Activated T-cell treated with anti-CD3 and anti-CD28 coated beads, Interleukin-2, amount 50 U/mL, for 72 hours (primary cell): Measurements from ENCODE around the gene KIRREL3. TPM values are rescaled to one million over a fixed set of nuclear protein-coding genes. Genes with fewer than 3 reads are reported as not detected.

Source experiments
- ATAC-seq, 2 donors: fragments of 150-1000 bp; cut with Tn5 transposase; replicated peaks in 1 of 2; 2 replicates each; pipeline ENCODE4 v1.10.0; 2021; ENCODE audit warnings: moderate library complexity in 2 of 2, mild to moderate bottlenecking in 1 of 2
- DNase-seq, 2 donors: peaks; one replicate each; pipeline ENCODE4 v3.0.0; 2021 to 2022; ENCODE audit warnings: mixed read lengths in 1 of 2
- H3K27ac Mint-ChIP-seq: one replicate; pipeline ENCODE4 v1.8.0; 2022; ENCODE audit warnings: mild to moderate bottlenecking, moderate library complexity, mixed read lengths
- H3K27me3 Mint-ChIP-seq: one replicate; pipeline ENCODE4 v1.8.0; 2022; ENCODE audit warnings: low read depth, mixed read lengths
- H3K36me3 Mint-ChIP-seq, 2 donors: one replicate each; pipeline ENCODE4 v1.8.0; 2022; ENCODE audit warnings: mixed read lengths in 2 of 2, mild to moderate bottlenecking in 1 of 2; ENCODE audit not compliant: insufficient read depth in 2 of 2
- H3K4me1 Mint-ChIP-seq: one replicate; pipeline ENCODE4 v1.8.0; 2022; ENCODE audit warnings: low read depth, mixed read lengths
- H3K4me3 Mint-ChIP-seq, 2 donors: one replicate each; pipeline ENCODE4 v1.8.0; 2022; ENCODE audit warnings: mild to moderate bottlenecking in 2 of 2, mixed read lengths in 2 of 2, moderate library complexity in 2 of 2
- H3K9me3 Mint-ChIP-seq, 2 donors: one replicate each; pipeline ENCODE4 v1.8.0; 2022; ENCODE audit warnings: mixed read lengths in 2 of 2
- total RNA-seq, 2 donors: library from RNA; stranded (reverse); gene quantifications; one replicate each; pipeline ENCODE4 v1.2.3, GENCODE V29; 2022

The KIRREL3 gene
- total RNA-seq, 2 donors from 2014 or later, result not detected

DNA sequence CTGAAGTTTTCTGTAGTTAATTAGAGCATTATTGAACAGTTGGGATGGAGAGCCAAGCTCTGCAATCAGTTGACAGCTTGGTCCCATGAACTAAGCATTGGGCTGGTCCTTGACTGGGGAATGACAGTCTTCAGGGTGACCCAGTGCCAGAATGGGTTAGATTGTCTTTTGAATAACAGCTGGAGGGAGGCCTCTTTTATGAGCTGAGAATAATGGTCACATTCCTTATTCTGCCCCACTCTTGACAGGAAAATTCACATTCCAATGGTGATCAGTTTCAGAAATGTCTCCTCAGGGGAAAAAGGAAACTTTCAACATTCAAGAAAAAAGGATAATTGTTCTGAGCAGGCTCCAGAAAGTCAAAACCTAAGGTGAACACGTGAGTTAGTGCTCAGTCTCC, 113.9 kb downstream of the KIRREL3 start:
- H3K4me3 Mint-ChIP-seq, result no peak overlapping the region
- H3K27ac Mint-ChIP-seq, result no peak overlapping the region
- ATAC-seq (no peak), DNase-seq (no peak)
- H3K36me3 Mint-ChIP-seq, result no peaks in the 10 kb centered on the region
- peaks cover 7% of the 10 kb centered on the region for H3K27me3 Mint-ChIP-seq
- no peaks in the 10 kb centered on the region for H3K9me3 Mint-ChIP-seq
- H3K4me1 Mint-ChIP-seq, result no peaks in the 10 kb centered on the region

DNA sequence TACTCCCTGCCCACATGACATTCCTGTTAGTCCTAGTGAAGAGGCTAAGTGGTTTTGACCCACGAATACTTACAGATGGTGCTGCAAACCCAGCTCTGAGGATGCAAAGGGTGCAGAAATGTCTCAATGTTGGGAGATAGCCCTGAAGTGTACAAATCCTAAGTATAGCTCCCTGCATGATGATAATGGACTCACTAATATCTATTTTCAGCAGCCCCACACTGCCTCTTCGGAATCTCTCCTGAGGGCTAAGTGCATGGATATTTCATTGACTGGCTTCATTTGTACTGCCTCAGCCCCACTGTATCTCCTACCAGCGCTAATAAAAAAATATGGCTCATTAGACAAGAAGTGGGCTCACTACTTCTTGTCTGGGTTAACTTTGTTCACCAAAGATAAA, 114.5 kb downstream of the KIRREL3 start:
- Mint-ChIP-seq H3K27ac (no peak overlapping the region), H3K27me3 (peaks cover 7% of the 10 kb centered on the region), H3K9me3 (no peaks in the 10 kb centered on the region), H3K4me1 (no peaks in the 10 kb centered on the region), H3K36me3 (no peaks in the 10 kb centered on the region), H3K4me3 (no peak overlapping the region)
- ATAC-seq (no peak), DNase-seq (no peak)

DNA sequence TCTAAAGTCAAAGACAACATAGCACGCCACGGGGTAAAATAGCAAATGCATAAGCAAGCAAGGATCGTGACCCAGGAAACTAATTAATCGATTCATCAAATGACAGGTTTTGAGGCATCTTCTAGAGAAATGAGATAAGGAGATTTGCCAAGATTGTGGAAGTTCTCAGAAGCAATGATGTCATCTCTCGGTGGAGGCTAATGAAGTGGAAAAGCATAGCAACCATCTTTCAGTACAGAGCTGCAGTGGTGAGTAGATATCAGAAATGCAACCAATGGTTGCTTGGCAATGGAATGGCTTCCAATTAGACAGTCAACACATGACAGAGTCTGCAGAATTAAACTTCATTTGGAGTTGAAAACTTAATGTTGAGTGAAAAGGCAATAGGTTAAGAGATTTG, 116.0 kb downstream of the KIRREL3 start:
- no peak overlapping the region for H3K27ac Mint-ChIP-seq
- H3K4me1 Mint-ChIP-seq, result no peaks in the 10 kb centered on the region

DNA sequence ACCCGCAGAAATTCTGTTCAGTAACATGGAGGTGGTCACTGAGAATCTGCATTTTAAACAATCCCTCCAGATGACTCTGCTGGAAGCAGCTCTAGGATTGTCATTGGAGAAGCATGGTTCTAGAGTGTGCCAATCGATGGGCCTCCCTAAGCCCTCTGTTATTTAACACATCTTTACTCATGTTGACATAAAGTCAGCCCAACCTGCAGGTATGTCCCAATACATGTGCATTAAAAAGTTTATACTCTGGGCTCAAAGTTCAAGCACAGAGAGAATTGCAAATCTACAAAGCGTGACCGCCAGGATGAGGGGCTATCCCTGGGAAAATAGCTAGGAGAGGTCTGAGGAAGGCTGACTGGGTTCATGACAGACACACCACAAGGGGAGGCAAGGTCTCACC, 116.4 kb downstream of the KIRREL3 start:
- no peaks in the 10 kb centered on the region for H3K9me3 Mint-ChIP-seq
- no peaks in the 10 kb centered on the region for H3K4me1 Mint-ChIP-seq
- H3K27ac Mint-ChIP-seq, result no peak overlapping the region
- H3K27me3 Mint-ChIP-seq, result peaks cover 13% of the 10 kb centered on the region
- DNase-seq (no peak), ATAC-seq (no peak)
- no peaks in the 10 kb centered on the region for H3K36me3 Mint-ChIP-seq
- no peak overlapping the region for H3K4me3 Mint-ChIP-seq

More for the DNA sequence above, 116.0 kb downstream of the KIRREL3 start:
- H3K4me3 Mint-ChIP-seq, result no peak overlapping the region
- ATAC-seq (no peak), DNase-seq (no peak)
- H3K36me3 Mint-ChIP-seq, result no peaks in the 10 kb centered on the region
- no peaks in the 10 kb centered on the region for H3K9me3 Mint-ChIP-seq
- peaks cover 13% of the 10 kb centered on the region for H3K27me3 Mint-ChIP-seq

DNA sequence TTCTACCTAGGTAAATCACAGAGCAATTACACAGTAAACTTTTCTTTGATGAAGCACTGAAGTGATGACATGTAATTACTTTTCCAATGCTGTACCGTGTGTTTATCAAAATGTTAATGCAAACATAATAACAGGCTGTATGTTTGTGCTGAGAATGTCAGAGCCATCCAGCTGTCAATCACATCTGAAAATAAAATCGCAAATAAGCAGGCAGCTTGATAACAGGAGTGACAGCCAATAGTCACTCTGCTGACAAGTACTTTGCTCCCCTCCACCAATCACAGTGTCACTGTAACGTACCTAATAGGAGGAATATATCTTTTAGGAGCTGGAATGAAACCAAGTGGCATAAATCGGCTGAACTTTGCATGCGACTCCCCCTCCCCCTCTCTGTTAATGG, 119.7 kb downstream of the KIRREL3 start:
- H3K27me3 Mint-ChIP-seq, result peaks cover 30% of the 10 kb centered on the region
- H3K4me1 Mint-ChIP-seq, result no peaks in the 10 kb centered on the region

DNA sequence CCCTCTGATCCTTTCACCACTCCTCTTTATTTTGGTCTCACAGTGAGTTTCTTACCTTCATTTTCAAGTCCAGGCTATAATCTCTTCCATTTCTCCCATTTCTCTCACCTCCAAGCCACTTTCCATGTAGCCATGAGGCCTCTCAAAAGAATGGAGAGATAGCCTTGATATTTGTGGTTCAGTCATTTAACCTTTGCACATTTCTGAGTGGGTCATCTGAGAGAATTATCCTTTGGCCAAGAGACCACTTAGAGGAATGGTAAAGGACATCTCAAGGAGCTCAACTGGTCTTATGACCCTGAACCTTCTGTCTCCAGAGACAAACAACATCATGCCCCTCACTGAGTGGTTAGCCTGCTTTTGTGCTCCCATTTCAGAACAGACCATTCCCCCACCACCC, 121.1 kb downstream of the KIRREL3 start:
- H3K9me3 Mint-ChIP-seq, result no peaks in the 10 kb centered on the region
- ATAC-seq (no peak), DNase-seq (no peak)
- no peak overlapping the region for H3K4me3 Mint-ChIP-seq
- peaks cover 30% of the 10 kb centered on the region for H3K27me3 Mint-ChIP-seq
- no peaks in the 10 kb centered on the region for H3K4me1 Mint-ChIP-seq
- H3K27ac Mint-ChIP-seq, result no peak overlapping the region
- no peaks in the 10 kb centered on the region for H3K36me3 Mint-ChIP-seq

More for the DNA sequence above, 119.7 kb downstream of the KIRREL3 start:
- no peak overlapping the region for H3K4me3 Mint-ChIP-seq
- no peaks in the 10 kb centered on the region for H3K36me3 Mint-ChIP-seq
- DNase-seq (no peak), ATAC-seq (no peak)
- H3K27ac Mint-ChIP-seq, result no peak overlapping the region
- H3K9me3 Mint-ChIP-seq, result no peaks in the 10 kb centered on the region

DNA sequence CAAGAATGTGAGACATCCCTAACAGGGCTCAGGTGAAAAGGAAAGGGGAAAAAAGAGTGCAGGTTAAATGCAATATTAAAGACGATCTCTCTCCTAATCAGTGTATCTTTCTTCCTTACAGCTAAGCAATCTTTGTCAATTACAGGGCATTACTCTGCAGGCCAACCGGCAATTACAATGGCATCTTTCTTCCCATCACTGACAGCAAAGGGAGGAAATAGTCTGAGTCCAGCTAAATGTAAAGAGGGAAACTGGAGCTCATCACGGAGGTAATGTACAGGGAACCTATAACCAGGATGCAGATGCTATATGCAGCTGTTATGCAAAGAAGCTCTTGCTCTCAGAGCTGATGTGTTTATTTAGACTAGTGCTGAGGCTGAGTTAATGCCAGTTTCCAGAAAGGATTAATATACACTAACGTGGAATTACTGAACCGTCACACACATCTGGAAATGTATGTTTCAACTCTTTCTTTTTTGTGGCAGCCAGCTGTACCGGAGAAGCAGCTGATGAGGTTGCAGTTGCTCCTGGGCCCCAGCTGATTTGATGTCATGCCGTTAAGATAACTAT, 121.6 kb downstream of the KIRREL3 start:
- Mint-ChIP-seq H3K27ac (no peak overlapping the region), H3K36me3 (no peaks in the 10 kb centered on the region)
- ATAC-seq, result no peak

DNA sequence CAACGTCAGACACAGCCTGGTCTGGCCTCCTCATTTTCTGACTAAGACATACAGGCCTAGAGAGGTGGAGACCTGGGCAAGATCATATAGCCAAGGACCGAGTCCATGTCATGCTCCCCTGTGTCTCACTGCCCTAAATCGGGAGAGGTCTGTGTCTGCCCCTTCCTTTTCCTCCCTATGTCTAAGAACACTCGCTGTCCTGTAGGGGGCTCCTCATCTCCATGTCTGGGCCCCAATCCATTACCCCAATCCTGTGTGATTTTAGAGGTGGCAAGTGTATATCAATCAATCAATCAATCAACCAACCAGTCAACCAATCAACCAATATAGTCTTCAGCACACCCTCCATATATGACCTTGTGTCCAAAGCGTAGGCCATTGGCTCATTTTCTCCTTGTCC, 125.7 kb downstream of the KIRREL3 start:
- no peak for ATAC-seq
- Mint-ChIP-seq H3K9me3 (peaks cover 0 to 2% of the 10 kb centered on the region in 2 donors), H3K36me3 (no peaks in the 10 kb centered on the region), H3K27ac (no peak overlapping the region), H3K4me3 (no peak overlapping the region), H3K4me1 (no peaks in the 10 kb centered on the region), H3K27me3 (peaks cover 24% of the 10 kb centered on the region)
- no peak for DNase-seq

More for the DNA sequence above, 121.6 kb downstream of the KIRREL3 start:
- no peak overlapping the region for H3K4me3 Mint-ChIP-seq
- no peaks in the 10 kb centered on the region for H3K4me1 Mint-ChIP-seq
- H3K27me3 Mint-ChIP-seq, result peaks cover 30% of the 10 kb centered on the region
- no peak for DNase-seq
- H3K9me3 Mint-ChIP-seq, result no peaks in the 10 kb centered on the region

DNA sequence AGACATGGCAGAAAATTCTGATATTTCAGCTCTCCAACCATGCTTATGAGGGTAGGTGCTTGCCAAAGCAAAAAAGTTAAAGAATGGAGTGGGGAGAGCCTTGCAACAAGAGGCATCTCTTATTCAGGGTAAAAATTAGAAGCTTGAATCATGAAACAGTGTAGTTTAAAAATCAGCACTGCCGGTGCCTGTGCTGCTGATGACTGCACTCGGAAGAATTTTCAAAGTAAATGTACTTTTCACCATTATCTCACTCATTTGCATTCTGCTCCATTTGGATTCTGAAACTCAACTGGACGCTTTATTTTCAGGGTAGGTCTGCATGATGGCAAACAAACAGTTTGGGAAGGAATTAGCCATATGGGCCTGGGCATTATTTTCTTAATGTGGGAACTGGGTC, 126.3 kb downstream of the KIRREL3 start:
- Mint-ChIP-seq H3K9me3 (peaks cover 0 to 2% of the 10 kb centered on the region in 2 donors), H3K36me3 (no peaks in the 10 kb centered on the region), H3K27me3 (peaks cover 24% of the 10 kb centered on the region), H3K4me1 (no peaks in the 10 kb centered on the region), H3K4me3 (no peak overlapping the region), H3K27ac (no peak overlapping the region)
- ATAC-seq (no peak), DNase-seq (no peak)

DNA sequence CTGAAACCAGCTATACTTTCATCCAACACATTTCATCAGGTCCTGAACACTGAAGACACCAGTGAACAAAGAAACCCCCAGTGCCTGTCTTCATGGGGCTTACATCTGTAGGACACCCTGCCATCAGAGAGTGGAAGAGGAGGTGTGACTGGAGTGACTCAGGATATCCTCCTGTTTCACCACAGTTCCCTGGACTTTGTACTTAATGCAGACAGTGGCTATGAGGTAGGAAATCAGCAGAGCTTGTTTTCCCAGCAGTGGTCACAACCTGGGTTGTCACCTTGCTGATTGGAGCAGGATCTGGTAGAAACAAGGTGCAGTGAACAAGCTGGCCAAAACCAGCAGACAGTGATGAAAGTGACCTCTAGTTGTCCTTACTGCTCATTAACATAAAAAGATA, 128.8 kb downstream of the KIRREL3 start:
- no peak for ATAC-seq
- H3K9me3 Mint-ChIP-seq, result peaks cover 0 to 2% of the 10 kb centered on the region in 2 donors
- DNase-seq, result no peak
- no peak overlapping the region for H3K27ac Mint-ChIP-seq
- H3K4me3 Mint-ChIP-seq, result no peak overlapping the region
- no peaks in the 10 kb centered on the region for H3K4me1 Mint-ChIP-seq
- no peaks in the 10 kb centered on the region for H3K36me3 Mint-ChIP-seq
- H3K27me3 Mint-ChIP-seq, result peaks cover 16% of the 10 kb centered on the region

DNA sequence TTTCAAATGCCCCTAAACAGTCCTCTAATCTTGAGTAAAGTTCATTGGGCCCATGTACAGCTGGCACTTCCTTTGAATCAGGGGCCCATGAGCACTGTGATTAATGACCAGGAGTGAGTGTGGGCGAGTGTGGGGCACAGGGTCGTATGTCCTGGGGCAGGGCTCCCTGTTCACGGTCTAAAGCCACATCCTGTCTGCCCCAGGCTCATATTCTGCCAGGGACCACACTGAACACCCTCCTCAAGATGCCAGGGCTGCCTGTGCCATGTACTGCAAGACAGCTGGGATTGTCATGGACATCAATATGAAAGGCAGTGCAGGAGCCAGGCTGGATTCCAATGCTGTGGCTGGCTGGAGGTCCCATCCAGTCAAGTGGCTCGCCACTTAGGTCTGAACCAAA, 130.5 kb downstream of the KIRREL3 start:
- Mint-ChIP-seq H3K4me1 (no peaks in the 10 kb centered on the region), H3K27ac (no peak overlapping the region), H3K36me3 (no peaks in the 10 kb centered on the region), H3K9me3 (peaks cover 0 to 2% of the 10 kb centered on the region in 2 donors), H3K4me3 (no peak overlapping the region), H3K27me3 (peaks cover 13% of the 10 kb centered on the region)
- DNase-seq (no peak), ATAC-seq (no peak)

DNA sequence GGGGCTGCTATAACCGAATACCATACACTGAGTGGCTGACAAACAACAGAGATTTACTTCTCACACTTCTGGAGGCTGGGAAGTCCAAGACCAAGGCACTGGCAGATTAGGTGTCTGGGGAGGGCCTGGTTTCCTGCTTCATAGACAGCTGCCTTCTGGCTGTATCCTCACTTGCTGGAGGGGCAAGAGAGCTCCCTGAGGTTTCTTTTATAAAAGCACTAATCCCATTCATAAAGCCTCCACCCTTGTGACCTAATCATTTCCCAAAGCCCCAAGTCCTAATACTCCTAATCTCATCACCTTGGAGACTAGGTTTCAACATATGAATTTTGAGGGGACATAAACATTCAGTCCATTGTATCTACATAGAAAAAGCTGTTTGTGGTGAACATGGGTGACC, 131.8 kb downstream of the KIRREL3 start:
- Mint-ChIP-seq H3K27me3 (peaks cover 13% of the 10 kb centered on the region), H3K27ac (no peak overlapping the region), H3K9me3 (peaks cover 0 to 2% of the 10 kb centered on the region in 2 donors), H3K4me3 (no peak overlapping the region), H3K4me1 (no peaks in the 10 kb centered on the region), H3K36me3 (no peaks in the 10 kb centered on the region)
- no peak for DNase-seq
- no peak for ATAC-seq

DNA sequence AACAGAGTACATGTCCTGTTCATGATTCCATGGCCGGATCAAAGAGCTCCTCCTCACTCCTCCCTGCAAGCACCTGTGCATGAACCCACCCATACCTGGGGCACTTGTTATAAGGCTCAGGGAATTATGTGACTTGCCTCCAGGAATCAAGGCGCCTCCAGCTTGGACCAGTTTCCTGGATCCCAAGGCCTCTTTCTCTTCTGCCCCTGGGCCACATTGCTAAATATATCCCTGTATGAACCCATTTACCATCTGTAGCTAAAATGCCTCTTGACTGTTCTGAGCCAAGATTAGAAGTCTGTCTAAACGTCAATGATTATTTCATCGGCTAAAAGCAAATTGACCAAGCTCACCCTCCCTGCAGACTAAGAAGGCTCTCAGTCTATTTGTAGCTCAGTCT, 135.6 kb downstream of the KIRREL3 start:
- Mint-ChIP-seq H3K27me3 (peaks cover 10% of the 10 kb centered on the region), H3K27ac (no peak overlapping the region), H3K36me3 (no peaks in the 10 kb centered on the region), H3K9me3 (peaks cover under 1 to 2% of the 10 kb centered on the region in 2 donors), H3K4me1 (no peaks in the 10 kb centered on the region), H3K4me3 (no peak overlapping the region)
- ATAC-seq (no peak), DNase-seq (no peak)

DNA sequence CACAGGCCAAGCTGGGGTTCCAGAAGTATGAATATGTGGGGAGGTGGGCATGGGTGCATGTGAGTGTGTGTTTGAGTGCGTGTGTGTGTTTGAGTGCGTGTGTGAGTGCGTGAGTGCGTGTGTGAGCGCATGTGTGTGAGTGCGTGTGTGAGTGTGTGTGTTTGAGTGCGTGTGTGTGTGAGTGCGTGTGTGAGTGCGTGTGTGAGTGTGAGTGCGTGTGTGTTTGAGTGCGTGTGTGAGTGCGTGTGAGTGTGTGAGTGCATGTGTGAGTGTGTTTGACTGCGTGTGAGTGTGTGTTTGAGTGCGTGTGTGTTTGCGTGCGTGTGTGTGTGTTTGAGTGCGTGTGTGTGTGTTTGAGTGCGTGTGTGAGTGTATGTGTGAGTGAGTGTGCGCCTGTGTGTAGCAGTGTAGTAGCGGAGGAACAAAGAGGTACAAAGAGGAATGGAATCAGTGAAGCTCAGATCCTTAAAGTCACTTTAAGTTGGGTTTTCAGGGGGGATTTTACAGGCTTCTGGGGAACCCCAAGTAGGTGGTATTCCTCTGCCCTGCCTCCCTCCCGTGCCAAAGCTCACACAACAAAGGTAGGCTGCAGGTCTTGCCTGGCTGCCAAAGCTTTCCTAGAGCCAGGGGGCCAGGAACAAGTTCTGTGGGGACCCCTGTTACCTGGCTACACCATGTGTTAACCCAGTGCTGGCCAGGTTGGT, 137.1 kb downstream of the KIRREL3 start:
- ATAC-seq (no peak), DNase-seq (no peak)
- peaks cover 2% of the 10 kb centered on the region in 2 donors for H3K9me3 Mint-ChIP-seq
- no peak overlapping the region for H3K4me3 Mint-ChIP-seq
- H3K27me3 Mint-ChIP-seq, result peaks cover 14% of the 10 kb centered on the region
- no peaks in the 10 kb centered on the region for H3K4me1 Mint-ChIP-seq
- H3K27ac Mint-ChIP-seq, result no peak overlapping the region
- H3K36me3 Mint-ChIP-seq, result no peaks in the 10 kb centered on the region
